ENCODE results near the gene C13orf46.

The C13orf46 gene

GRCh38 chr13:113933901-113934300, 40.0 kb downstream of the C13orf46 start:
- TF ChIP-seq POLR2A (IDR thresholded peaks at IDR 0.05; ENCODE audit: low read length) (no peak), GATA1 (IDR thresholded peaks at IDR 0.05; ENCODE audit: low read depth, low read length) (no peak)

GRCh38 chr13:113931841-113932459, 41.9 kb downstream of the C13orf46 start:
- DNase-seq, result no peak

More at GRCh38 chr13:113933901-113934300, 40.0 kb downstream of the C13orf46 start:
- no peak for DNase-seq

GRCh38 chr13:113930671-113931637, 42.9 kb downstream of the C13orf46 start:
- TF ChIP-seq GATA1 (IDR thresholded peaks at IDR 0.05; ENCODE audit: low read depth, low read length) (no peak), POLR2A (IDR thresholded peaks at IDR 0.05; ENCODE audit: low read length) (no peak)
- DNase-seq, result no peak

More at GRCh38 chr13:113931841-113932459, 41.9 kb downstream of the C13orf46 start:
- no peak for TF ChIP-seq GATA1 (IDR thresholded peaks at IDR 0.05; ENCODE audit: low read depth, low read length)
- TF ChIP-seq POLR2A (IDR thresholded peaks at IDR 0.05; ENCODE audit: low read length), result no peak

- TF ChIP-seq POLR2A (IDR thresholded peaks at IDR 0.05; ENCODE audit: low read length) (no peak), GATA1 (IDR thresholded peaks at IDR 0.05; ENCODE audit: low read depth, low read length) (no peak)
- no peak for DNase-seq
These were observed 44.0 kb downstream of the C13orf46 start for GRCh38 chr13:113929628-113930615.

- no peak for DNase-seq
- TF ChIP-seq POLR2A (IDR thresholded peaks at IDR 0.05; ENCODE audit: low read length) (no peak), GATA1 (IDR thresholded peaks at IDR 0.05; ENCODE audit: low read depth, low read length) (no peak)
These were observed 44.9 kb downstream of the C13orf46 start for GRCh38 chr13:113928685-113929627.

GRCh38 chr13:113927661-113928581, 46.0 kb downstream of the C13orf46 start:
- no peak for TF ChIP-seq POLR2A (IDR thresholded peaks at IDR 0.05; ENCODE audit: low read length)
- TF ChIP-seq GATA1 (IDR thresholded peaks at IDR 0.05; ENCODE audit: low read depth, low read length), result no peak
- DNase-seq, result no peak

GRCh38 chr13:113926951-113927660, 46.8 kb downstream of the C13orf46 start:
- TF ChIP-seq GATA1 (IDR thresholded peaks at IDR 0.05; ENCODE audit: low read depth, low read length), result no peak
- TF ChIP-seq POLR2A (IDR thresholded peaks at IDR 0.05; ENCODE audit: low read length), result no peak
- DNase-seq, result no peak

- no peak for DNase-seq
- TF ChIP-seq POLR2A (IDR thresholded peaks at IDR 0.05; ENCODE audit: low read length) (no peak), GATA1 (IDR thresholded peaks at IDR 0.05; ENCODE audit: low read depth, low read length) (no peak)
These were observed 47.5 kb downstream of the C13orf46 start for GRCh38 chr13:113926301-113926761.

GRCh38 chr13:113924184-113924901, 49.5 kb downstream of the C13orf46 start:
- TF ChIP-seq POLR2A (IDR thresholded peaks at IDR 0.05; ENCODE audit: low read length), result no peak
- no peak for TF ChIP-seq GATA1 (IDR thresholded peaks at IDR 0.05; ENCODE audit: low read depth, low read length)
- no peak for DNase-seq

- no peak for DNase-seq
- TF ChIP-seq GATA1 (IDR thresholded peaks at IDR 0.05; ENCODE audit: low read depth, low read length) (no peak), POLR2A (IDR thresholded peaks at IDR 0.05; ENCODE audit: low read length) (no peak)
These were observed 50.4 kb downstream of the C13orf46 start for GRCh38 chr13:113923376-113924063.
